BLaER1 (cell line): ENCODE data around the gene MTLN.
"Not testable (repeated sequence)": the region's sequence is repeated elsewhere in the genome, so short reads cannot be mapped to it uniquely, and the experiment has no call there.

Experiments
- H3K27ac ChIP-seq: shearing (Covaris generic); formaldehyde crosslinking; 2 replicates; pipeline ENCODE4 v1.8.1; 2022
- H3K27me3 ChIP-seq: shearing (Covaris generic); formaldehyde crosslinking; 2 replicates; pipeline ENCODE4 v1.8.1; 2022
- H3K36me3 ChIP-seq: shearing (Covaris generic); formaldehyde crosslinking; 2 replicates; pipeline ENCODE4 v1.8.1; 2022
- H3K4me1 ChIP-seq: shearing (Covaris generic); formaldehyde crosslinking; 2 replicates; pipeline ENCODE4 v1.8.1; 2022
- H3K4me2 ChIP-seq: shearing (Covaris generic); formaldehyde crosslinking; 2 replicates; pipeline ENCODE4 v1.8.1; 2022
- H3K4me3 ChIP-seq: shearing (Covaris generic); formaldehyde crosslinking; 2 replicates; pipeline ENCODE4 v1.8.1; 2022
- H3K9ac ChIP-seq: shearing (Covaris generic); formaldehyde crosslinking; 2 replicates; pipeline ENCODE4 v1.8.1; 2022
- H3K9me3 ChIP-seq: shearing (Covaris generic); formaldehyde crosslinking; 2 replicates; pipeline ENCODE4 v1.8.1; 2022
- H4K20me1 ChIP-seq: shearing (Covaris generic); formaldehyde crosslinking; 2 replicates; pipeline ENCODE4 v1.8.1; 2022
- Cebpa-rat ChIP-seq: shearing (Covaris generic); IDR thresholded peaks from 2 replicates; pipeline ENCODE4 v1.8.1; 2022

MTLN gene

GRCh38 chr2:110198016-110198415, 14.3 kb downstream of the MTLN start:
- Histone ChIP-seq H3K4me3 (no peak overlapping the region), H3K9ac (no peak overlapping the region), H3K27me3 (no peaks in the 10 kb centered on the region), H3K4me2 (no peak overlapping the region), H3K4me1 (no peaks in the 10 kb centered on the region), H3K36me3 (no peaks in the 10 kb centered on the region), H4K20me1 (no peaks in the 10 kb centered on the region), H3K9me3 (no peaks in the 10 kb centered on the region), H3K27ac (no peak overlapping the region)
- no peak for TF ChIP-seq Cebpa-rat

GRCh38 chr2:110197452-110197851, 14.9 kb downstream of the MTLN start:
- Histone ChIP-seq H3K9ac (no peak overlapping the region), H3K27ac (no peak overlapping the region), H3K4me2 (no peak overlapping the region), H3K27me3 (no peaks in the 10 kb centered on the region), H4K20me1 (no peaks in the 10 kb centered on the region), H3K4me3 (no peak overlapping the region), H3K9me3 (no peaks in the 10 kb centered on the region), H3K36me3 (no peaks in the 10 kb centered on the region), H3K4me1 (no peaks in the 10 kb centered on the region)
- no peak for TF ChIP-seq Cebpa-rat

GRCh38 chr2:110190169-110190568, 22.2 kb downstream of the MTLN start:
- not testable (repeated sequence) for H3K27ac ChIP-seq, H3K27me3 ChIP-seq, H3K4me2 ChIP-seq, H3K9ac ChIP-seq, H4K20me1 ChIP-seq, H3K4me1 ChIP-seq, H3K36me3 ChIP-seq, H3K4me3 ChIP-seq
- H3K9me3 ChIP-seq: peaks cover 19% of the 10 kb centered on the region

- TF ChIP-seq Cebpa-rat: no peak
Observed at GRCh38 chr2:110182449-110182848, 29.9 kb downstream of the MTLN start.

GRCh38 chr2:110180036-110180435, 32.3 kb downstream of the MTLN start:
- Histone ChIP-seq H3K9me3 (peaks cover 35% of the 10 kb centered on the region), H3K4me1 (no peaks in the 10 kb centered on the region), H3K36me3 (no peaks in the 10 kb centered on the region), H3K9ac (no peak overlapping the region), H3K27me3 (no peaks in the 10 kb centered on the region), H3K27ac (no peak overlapping the region), H3K4me2 (no peak overlapping the region), H3K4me3 (no peak overlapping the region), H4K20me1 (no peaks in the 10 kb centered on the region)
- TF ChIP-seq Cebpa-rat: no peak

More at GRCh38 chr2:110182449-110182848, 29.9 kb downstream of the MTLN start:
- Histone ChIP-seq H3K36me3 (no peaks in the 10 kb centered on the region), H3K4me3 (no peak overlapping the region), H3K4me1 (no peaks in the 10 kb centered on the region), H4K20me1 (no peaks in the 10 kb centered on the region), H3K4me2 (no peak overlapping the region), H3K27me3 (no peaks in the 10 kb centered on the region), H3K27ac (no peak overlapping the region), H3K9me3 (peaks cover 39% of the 10 kb centered on the region), H3K9ac (no peak overlapping the region)

GRCh38 chr2:110173523-110173922, 38.8 kb downstream of the MTLN start:
- Histone ChIP-seq H3K36me3 (no peaks in the 10 kb centered on the region), H3K27ac (no peak overlapping the region), H3K9me3 (no peaks in the 10 kb centered on the region), H3K9ac (no peak overlapping the region), H3K27me3 (no peaks in the 10 kb centered on the region), H3K4me3 (no peak overlapping the region), H3K4me1 (no peaks in the 10 kb centered on the region), H3K4me2 (no peak overlapping the region), H4K20me1 (no peaks in the 10 kb centered on the region)
- no peak for TF ChIP-seq Cebpa-rat

- no peak overlapping the region for H3K9ac ChIP-seq
- no peak for TF ChIP-seq Cebpa-rat
- H3K4me3 ChIP-seq: no peak overlapping the region
- no peak overlapping the region for H3K27ac ChIP-seq
- no peaks in the 10 kb centered on the region for H4K20me1 ChIP-seq
- no peaks in the 10 kb centered on the region for H3K27me3 ChIP-seq
- H3K4me2 ChIP-seq: no peak overlapping the region
- no peaks in the 10 kb centered on the region for H3K36me3 ChIP-seq
- no peaks in the 10 kb centered on the region for H3K9me3 ChIP-seq
- H3K4me1 ChIP-seq: no peaks in the 10 kb centered on the region
Observed at GRCh38 chr2:110172506-110172905, 39.8 kb downstream of the MTLN start.

GRCh38 chr2:110170102-110170501, 42.2 kb downstream of the MTLN start:
- Histone ChIP-seq H4K20me1 (no peaks in the 10 kb centered on the region), H3K27ac (no peak overlapping the region), H3K36me3 (no peaks in the 10 kb centered on the region), H3K4me2 (no peak overlapping the region), H3K4me3 (no peak overlapping the region), H3K27me3 (no peaks in the 10 kb centered on the region), H3K9ac (no peak overlapping the region), H3K9me3 (no peaks in the 10 kb centered on the region), H3K4me1 (no peaks in the 10 kb centered on the region)
- TF ChIP-seq Cebpa-rat: no peak

GRCh38 chr2:110167326-110168000, 44.9 kb downstream of the MTLN start:
- no peak overlapping the region for H3K27ac ChIP-seq
- no peaks in the 10 kb centered on the region for H3K36me3 ChIP-seq
- H3K4me3 ChIP-seq: no peak overlapping the region
- no peaks in the 10 kb centered on the region for H3K9me3 ChIP-seq
- H3K4me2 ChIP-seq: no peak overlapping the region
- H3K9ac ChIP-seq: no peak overlapping the region
- H4K20me1 ChIP-seq: no peaks in the 10 kb centered on the region
- H3K4me1 ChIP-seq: no peaks in the 10 kb centered on the region
- H3K27me3 ChIP-seq: no peaks in the 10 kb centered on the region
- no peak for TF ChIP-seq Cebpa-rat

GRCh38 chr2:110166266-110166665, 46.1 kb downstream of the MTLN start:
- no peaks in the 10 kb centered on the region for H3K9me3 ChIP-seq
- no peaks in the 10 kb centered on the region for H3K4me1 ChIP-seq
- H3K36me3 ChIP-seq: no peaks in the 10 kb centered on the region
- no peak overlapping the region for H3K9ac ChIP-seq
- TF ChIP-seq Cebpa-rat: no peak
- no peak overlapping the region for H3K27ac ChIP-seq
- H4K20me1 ChIP-seq: no peaks in the 10 kb centered on the region
- no peak overlapping the region for H3K4me2 ChIP-seq
- no peaks in the 10 kb centered on the region for H3K27me3 ChIP-seq
- H3K4me3 ChIP-seq: no peak overlapping the region
